HG03139 (cell line): ENCODE measurements around the gene C4B.
"Not testable (repeated sequence)": the region's sequence is repeated elsewhere in the genome, so short reads cannot be mapped to it uniquely, and the experiment has no call there.

ENCODE experiments used
- ATAC-seq: cut with Tn5 transposase; IDR thresholded peaks from one replicate; pipeline ENCODE4 v1.9.1; 2021; ENCODE audit not compliant: unreplicated experiment

The C4B gene

GRCh38 chr6:32050562-32050961, 36.0 kb downstream of the C4B start:
- no peak for ATAC-seq

- ATAC-seq: not testable (repeated sequence)
Observed at GRCh38 chr6:32052626-32053025, 38.0 kb downstream of the C4B start.

- not testable (repeated sequence) for ATAC-seq
Observed at GRCh38 chr6:32053314-32053713, 38.7 kb downstream of the C4B start.

GRCh38 chr6:32055756-32056155, 41.2 kb downstream of the C4B start:
- ATAC-seq: not testable (repeated sequence)

- no peak for ATAC-seq
Observed at GRCh38 chr6:32056254-32056653, 41.7 kb downstream of the C4B start.

- ATAC-seq: no peak
Observed at GRCh38 chr6:32057966-32058365, 43.4 kb downstream of the C4B start.

GRCh38 chr6:32058511-32058963, 43.9 kb downstream of the C4B start:
- ATAC-seq: no peak

GRCh38 chr6:32060966-32061655, 46.5 kb downstream of the C4B start:
- ATAC-seq: no peak

- no peak for ATAC-seq
Observed at GRCh38 chr6:32064706-32065105, 50.1 kb downstream of the C4B start.

- not testable (repeated sequence) for ATAC-seq
Observed at GRCh38 chr6:32067521-32067920, 52.9 kb downstream of the C4B start.

GRCh38 chr6:32068315-32068714, 53.7 kb downstream of the C4B start:
- not testable (repeated sequence) for ATAC-seq

- ATAC-seq: no peak
Observed at GRCh38 chr6:32068867-32069266, 54.3 kb downstream of the C4B start.

- no peak for ATAC-seq
Observed at GRCh38 chr6:32069460-32069859, 54.9 kb downstream of the C4B start.

GRCh38 chr6:32069878-32070515, 55.4 kb downstream of the C4B start:
- no peak for ATAC-seq

- no peak for ATAC-seq
Observed at GRCh38 chr6:32070814-32071543, 56.4 kb downstream of the C4B start.

GRCh38 chr6:32073101-32073500, 58.5 kb downstream of the C4B start:
- no peak for ATAC-seq

- ATAC-seq: no peak
Observed at GRCh38 chr6:32073613-32074012, 59.0 kb downstream of the C4B start.

- ATAC-seq: no peak
Observed at GRCh38 chr6:32074996-32075532, 60.5 kb downstream of the C4B start.

GRCh38 chr6:32075781-32076180, 61.2 kb downstream of the C4B start:
- no peak for ATAC-seq

GRCh38 chr6:32076321-32076809, 61.8 kb downstream of the C4B start:
- no peak for ATAC-seq

- no peak for ATAC-seq
Observed at GRCh38 chr6:32079566-32080290, 65.1 kb downstream of the C4B start.
